Measurements from ENCODE around the gene GARIN5B.

GARIN5B gene

DNA sequence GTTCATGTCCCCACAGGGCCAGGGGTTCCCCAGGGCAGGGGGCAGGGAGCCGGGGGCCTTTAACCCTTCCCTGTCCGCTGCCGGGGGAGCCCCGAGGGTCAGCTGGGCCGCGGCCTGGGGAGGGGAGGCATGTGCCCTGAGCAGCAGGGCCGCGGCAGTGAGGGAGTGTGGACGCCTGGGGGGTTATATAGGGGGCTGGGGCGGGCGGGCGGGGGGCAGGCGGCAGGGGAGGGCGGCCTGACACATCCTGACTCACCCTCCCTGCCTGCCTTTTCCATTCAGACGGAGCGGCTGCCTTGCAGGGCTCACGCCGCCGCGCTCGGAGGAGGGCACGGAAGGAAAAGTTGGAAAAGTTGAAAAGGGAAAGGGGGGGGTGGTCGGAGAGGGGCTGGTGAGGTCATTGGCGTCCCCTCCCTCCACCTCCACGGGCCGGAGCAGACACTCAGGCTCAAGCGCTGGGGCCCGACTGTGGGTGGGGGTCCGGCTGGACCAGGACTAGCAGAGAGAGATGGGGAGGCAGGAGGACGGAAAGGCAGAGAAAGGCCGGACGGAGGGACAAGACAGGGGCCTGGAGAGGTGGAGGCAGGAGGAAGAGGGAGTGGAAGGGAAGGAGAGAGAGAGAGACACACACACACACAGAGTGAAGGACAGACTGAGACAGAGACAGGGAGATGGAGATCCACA lies 7.4 kb upstream of the GARIN5B start, which contains the start of gene IL11:
TSS of gene IL11 (minus strand) at position 159 of the 684 bp plus-strand sequence. CDS start at position 6, 153 bp downstream.
- no peak for DNase-seq (ENCODE audit: low read depth)

DNA sequence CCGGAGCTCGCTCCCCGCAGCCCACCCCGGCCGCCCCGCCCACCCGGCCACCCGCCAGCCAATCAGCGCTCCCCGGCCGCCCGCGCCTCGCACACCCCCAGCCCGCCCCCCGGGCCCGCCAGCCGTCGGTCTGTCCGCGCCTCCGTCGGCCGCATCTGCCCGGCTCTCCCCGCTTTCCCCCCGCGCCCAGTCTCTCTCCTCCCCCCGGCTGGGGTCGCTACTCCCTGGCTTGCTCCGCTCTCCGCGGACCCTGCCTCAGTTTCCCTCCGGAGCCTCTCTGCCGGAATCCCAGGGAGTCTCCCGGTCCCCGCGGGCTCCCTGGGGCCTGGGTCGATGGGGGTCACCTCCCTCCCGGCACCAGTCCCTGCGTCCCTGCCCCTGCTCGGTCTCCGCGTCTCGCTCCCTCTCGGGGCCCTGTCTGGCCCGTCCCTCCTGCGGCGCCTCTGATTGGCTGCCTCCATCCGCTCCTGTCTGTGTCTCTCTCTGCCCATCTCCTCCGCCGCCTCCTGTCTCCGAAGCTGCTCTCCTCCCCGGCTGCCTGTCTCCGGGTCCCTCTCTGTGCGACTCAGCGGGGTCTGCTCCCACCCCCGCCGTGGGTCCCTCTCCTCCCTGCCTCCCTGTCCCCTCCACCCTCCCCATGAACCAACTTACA lies 6.7 kb upstream of the GARIN5B start:
- no peak for DNase-seq (ENCODE audit: low read depth)

DNA sequence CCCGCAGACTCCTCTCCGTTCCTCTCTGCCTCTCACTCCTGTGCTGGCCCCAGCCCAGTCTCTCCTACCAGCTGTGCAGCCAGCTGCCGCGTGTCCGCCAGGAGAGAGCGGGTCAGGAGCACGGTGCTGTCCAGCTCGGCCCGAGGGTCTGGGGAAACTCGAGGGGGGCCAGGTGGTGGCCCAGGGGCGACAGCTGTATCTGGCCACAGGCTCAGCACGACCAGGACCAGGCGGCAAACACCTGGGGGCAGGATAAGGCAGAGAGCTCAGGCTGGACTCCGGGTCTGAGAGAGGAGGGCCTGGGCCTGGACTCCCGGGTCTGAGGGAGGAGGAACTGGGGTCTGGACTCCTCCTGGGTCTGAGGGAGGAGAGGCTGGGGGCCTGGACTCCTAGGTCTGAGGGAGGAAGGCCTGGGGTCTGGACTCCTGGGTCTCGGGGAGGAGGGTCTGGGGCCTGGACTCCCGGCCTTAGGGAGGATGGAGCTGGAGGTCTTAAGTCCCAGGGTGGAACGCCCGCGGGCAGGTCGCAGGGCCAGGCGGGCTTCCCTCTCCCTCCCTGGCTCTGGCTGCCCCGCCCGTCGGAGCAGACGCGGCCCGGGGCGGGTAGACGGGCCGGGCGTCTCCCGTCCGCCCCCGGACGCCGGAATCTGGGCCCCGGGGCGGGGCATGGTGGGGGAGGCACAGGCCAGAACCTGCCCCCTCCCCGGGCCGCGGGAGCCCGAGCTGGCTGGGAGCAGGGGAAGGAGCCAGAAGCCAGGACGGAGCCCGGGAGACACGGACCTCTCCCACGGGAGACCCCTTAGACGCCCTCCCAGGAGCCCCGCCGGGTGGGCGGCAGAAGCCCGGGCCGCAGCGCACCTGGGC lies 5.9 kb upstream of the GARIN5B start:
- no peak for DNase-seq (ENCODE audit: low read depth)

DNA sequence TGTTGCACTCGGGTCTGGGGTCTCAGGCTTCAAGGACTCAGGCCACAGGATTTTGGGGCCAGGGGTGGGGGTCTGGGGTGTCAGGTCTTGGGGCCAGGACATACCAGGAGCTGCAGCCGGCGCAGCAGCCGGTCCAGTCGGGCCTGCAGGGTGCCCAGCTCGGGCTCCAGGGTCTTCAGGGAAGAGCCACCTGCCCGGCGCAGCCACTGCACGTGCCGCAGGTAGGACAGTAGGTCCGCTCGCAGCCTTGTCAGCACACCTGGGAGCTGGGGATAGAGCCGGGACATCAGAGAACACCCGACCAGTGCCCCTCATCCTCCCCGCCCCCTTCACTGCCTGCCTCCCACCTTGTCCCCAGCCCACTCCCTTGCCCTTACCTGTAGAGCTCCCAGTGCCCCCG lies 5.0 kb upstream of the GARIN5B start:
- DNase-seq (ENCODE audit: low read depth): no peak

DNA sequence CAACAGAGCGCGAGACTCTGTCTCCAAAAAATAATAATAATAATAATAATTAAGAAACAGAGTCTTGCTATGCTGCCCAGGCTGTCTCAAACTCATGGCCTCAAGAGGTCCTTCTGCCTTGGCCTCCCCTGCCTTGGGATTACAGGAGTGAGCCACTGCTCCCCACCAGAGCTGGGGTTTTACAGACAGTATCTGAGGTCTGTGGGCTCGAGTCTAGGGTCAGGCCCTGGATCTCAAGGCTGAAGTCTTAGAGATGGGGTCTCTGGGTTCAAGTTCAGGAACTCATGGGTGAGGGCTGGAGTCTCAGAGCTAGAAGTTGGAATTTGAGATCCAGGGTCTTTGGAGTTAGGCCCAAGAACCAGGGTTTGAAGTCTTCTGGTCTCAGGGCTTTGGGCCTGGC lies 3.7 kb upstream of the GARIN5B start:
- no peak for DNase-seq (ENCODE audit: low read depth)

DNA sequence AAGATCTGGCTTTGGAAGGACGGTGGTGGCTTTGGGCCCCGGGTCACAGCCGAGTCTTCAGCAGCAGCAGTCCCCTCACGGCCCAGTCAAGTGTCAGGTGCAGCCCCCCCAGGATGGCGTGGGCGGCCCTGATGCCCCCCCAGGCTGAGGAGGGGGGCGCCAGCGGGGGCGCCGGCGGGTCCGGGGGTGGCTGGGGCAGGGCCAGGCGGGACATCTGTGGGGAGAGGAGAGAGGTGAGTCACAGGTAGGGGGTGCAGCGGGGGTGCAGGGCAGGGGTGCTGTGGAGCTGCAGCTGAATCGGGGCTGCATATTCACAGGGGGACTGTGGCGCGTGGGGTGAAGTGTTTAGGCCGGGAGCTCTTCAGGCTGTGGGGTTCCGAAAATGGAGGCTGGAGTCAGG lies 2.9 kb upstream of the GARIN5B start:
- DNase-seq (ENCODE audit: low read depth): no peak

- DNase-seq (ENCODE audit: low read depth): no peak
Measured at GRCh38 chr19:55365245-55365644, 2.2 kb upstream of the GARIN5B start.

GRCh38 chr19:55362174-55362989 lies 678 bp downstream of the GARIN5B start:
- no peak for DNase-seq (ENCODE audit: low read depth)

- no peak for DNase-seq (ENCODE audit: low read depth)
Measured at GRCh38 chr19:55360902-55361301, 2.2 kb downstream of the GARIN5B start.

DNA sequence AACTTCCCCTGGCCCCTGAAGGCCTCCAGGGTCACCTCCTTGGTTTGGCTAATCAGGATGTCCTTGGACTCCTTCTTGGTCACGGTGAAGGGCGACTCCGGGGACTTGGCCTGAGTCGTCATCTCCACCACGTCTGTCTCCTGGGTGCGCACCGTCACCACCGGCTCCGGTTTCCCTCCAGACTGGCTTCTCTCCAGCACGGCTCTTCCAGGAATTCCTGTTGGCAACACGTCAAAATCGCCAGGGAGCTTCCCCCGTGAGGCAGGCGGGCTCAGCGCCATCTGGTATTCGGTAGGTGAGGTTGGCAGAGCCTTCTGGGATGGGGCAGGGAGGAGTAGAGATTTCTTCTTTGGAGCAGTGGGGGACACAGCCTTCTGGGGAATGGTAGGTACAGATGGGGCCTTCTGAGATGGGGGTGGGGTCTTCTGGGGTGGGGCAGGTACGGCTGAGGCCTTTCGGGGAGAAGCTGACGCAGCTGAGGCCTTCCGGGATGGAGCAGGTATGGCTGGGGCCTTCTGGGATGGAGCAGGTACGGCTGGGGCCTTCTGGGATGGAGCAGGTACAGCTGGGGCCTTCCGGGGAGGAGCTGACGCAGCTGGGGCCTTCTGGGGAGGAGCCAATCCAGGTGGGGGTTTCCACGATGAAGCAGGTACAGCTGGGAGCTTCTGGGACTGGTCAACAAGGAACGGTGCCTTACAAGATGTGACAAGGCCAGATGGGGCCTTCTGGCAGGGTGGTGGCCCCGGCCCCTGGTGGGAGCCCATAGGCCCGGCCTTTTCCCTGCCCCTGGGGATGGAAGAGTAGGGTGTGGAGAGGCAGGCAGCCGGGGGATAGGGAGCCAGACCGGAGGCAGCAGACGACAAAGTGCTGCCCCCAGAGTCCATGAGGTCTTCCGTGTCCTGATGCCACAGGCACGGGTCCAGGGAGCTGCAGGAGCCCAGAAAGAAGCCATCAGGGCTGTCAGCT lies 3.8 kb downstream of the GARIN5B start:
- no peak for DNase-seq (ENCODE audit: low read depth)

GRCh38 chr19:55358493-55358892 lies 4.6 kb downstream of the GARIN5B start:
- no peak for DNase-seq (ENCODE audit: low read depth)

- no peak for DNase-seq (ENCODE audit: low read depth)
Measured at GRCh38 chr19:55355213-55355821, 7.7 kb downstream of the GARIN5B start.

DNA sequence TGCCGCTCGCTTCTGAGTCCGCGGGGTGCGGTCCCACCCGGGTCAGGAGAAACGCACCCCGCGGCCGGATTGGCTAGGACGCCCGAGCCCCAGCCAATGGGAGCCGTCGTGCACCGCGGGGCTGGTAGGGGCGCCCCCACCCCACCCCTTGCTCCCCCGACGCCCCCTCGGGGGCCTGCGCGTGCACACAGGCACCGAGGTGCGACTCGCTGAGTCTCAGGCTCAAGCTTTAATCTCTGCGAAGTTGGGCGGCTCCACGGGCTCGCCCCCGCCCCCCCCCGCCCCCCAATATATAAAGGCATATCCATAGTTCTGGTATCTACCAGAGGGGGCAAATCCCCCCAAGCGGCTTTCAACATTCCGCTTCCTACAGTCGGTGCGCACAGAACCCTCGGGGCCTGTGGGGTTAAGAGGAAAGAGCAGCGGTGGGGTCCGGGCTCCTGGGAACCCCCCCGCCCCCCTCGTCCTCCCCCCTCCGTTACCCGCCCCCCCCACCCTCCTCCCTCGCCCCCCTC lies 8.3 kb downstream of the GARIN5B start, which contains the start of gene COX6B2:
TSS of gene COX6B2 (minus strand) at position 22 of the 515 bp plus-strand sequence. CDS start 198 bp downstream, outside the sequence.
- DNase-seq (ENCODE audit: low read depth): no peak

GRCh38 chr19:55353803-55354697 lies 9.0 kb downstream of the GARIN5B start:
- peak; percentile 29 for DNase-seq (ENCODE audit: low read depth)

DNA sequence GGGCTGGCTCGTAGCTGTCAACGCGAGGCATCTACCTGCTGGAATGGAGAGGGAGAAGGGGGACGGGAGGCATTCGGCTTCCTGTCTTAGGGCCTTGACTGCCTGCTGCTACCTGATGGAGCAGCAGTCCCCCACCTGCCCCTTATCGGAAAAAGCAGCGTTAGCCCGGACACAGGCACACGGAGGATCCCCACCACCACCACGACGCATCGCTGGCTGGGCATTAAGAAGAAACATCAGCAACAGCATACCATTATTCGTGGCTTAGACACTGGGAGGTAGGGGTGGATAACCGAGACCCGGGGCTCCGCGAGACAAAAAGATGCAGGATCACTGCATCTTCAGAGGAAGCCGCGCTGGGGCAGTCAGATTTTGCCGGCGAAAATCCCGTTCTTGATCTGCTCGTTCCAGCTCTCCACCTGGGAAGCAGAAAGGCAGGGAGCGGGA lies 9.7 kb downstream of the GARIN5B start:
- DNase-seq (ENCODE audit: low read depth): no peak

GRCh38 chr19:55352549-55353145 lies 10.4 kb downstream of the GARIN5B start:
- DNase-seq (ENCODE audit: low read depth): no peak

DNA sequence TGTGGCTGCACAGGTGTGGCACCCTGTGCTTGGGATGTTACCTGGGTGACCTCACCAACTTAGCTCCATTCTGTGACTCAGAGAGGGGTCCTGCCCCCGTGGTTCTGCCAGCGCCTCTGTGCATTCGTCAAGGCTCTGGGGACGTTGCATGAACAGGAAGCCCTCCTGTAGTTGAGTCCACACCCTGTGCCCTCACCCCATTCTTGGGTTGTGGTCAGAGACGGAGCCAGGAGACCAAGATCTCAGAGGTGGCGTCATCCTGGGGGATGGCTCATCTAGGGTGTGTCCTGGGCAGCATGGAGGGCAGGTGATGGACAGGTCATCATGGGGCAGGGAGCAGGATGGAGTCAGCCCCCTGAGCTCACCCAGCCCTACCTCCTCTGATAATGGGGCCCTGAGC lies 11.0 kb downstream of the GARIN5B start:
- no peak for DNase-seq (ENCODE audit: low read depth)

GRCh38 chr19:55350620-55351315 lies 12.3 kb downstream of the GARIN5B start:
- no peak for DNase-seq (ENCODE audit: low read depth)
